ENCODE data around the gene ZBED2. TPM values are rescaled to one million over a fixed set of nuclear protein-coding genes. Genes with fewer than 3 reads are reported as not detected.

Gene ZBED2, protein sequence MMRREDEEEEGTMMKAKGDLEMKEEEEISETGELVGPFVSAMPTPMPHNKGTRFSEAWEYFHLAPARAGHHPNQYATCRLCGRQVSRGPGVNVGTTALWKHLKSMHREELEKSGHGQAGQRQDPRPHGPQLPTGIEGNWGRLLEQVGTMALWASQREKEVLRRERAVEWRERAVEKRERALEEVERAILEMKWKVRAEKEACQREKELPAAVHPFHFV
- total RNA-seq (2022; extraction: Qiagen RNA extraction; ENCODE audit: low read depth), result 0.19 to 0.43 TPM (median 0.26 TPM) in 5 replicates

DNA sequence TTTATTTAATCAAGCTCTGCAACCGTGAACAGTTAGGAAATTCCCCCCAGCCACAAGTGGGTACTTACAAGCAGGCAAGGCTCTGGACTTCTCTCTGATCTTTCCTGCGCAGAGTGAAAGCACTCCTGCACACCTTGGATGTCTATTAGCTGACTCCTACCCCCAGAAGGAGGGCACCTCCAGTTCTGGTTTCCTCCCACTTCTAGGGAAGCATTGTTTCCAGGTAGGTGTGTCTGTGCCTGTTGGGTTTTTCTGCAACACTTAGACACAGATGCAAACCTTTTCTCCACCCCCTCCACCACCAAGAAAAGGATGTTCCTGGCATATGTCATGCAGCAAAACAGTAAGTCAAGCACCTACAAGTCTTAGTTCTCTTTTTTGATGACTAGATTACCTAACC lies at the start of gene ZBED2:
Gene ZBED2 (minus strand): TSS at position 115 of the 400 bp plus-strand sequence. CDS start 1,145 bp downstream, outside the sequence.

Other genes starting within 250 kb of the ZBED2 start
- gene CD96, start 53.1 kb downstream of the ZBED2 start, total RNA-seq (2022; extraction: Qiagen RNA extraction; ENCODE audit: low read depth), result not detected in 5 replicates
- 4.0 to 9.5 TPM (median 7.4 TPM) in 5 replicates for gene PLCXD2, start 79.3 kb upstream of the ZBED2 start, total RNA-seq (2022; extraction: Qiagen RNA extraction; ENCODE audit: low read depth)

Data from A549 treated with ZK216348 at 1 μM for 4 hours (cell line).